GM23338 (cell line): Measurements from ENCODE around the gene ME3. TPM values are rescaled to one million over a fixed set of nuclear protein-coding genes. Genes with fewer than 3 reads are reported as not detected.

ENCODE experiments used
- ATAC-seq: fragments of 200-7000 bp; cut with Tn5 transposase; 3 replicates; pipeline ENCODE4 v1.9.1; 2020
- DNase-seq: peaks from one replicate; pipeline ENCODE4 v3.0.0-alpha.2; 2015; ENCODE audit warnings: low spot score
- H2AFZ ChIP-seq: fragments of 200-600 bp; sonication (generic); 2 replicates; pipeline ENCODE4 v1.8.0; 2016; ENCODE audit warnings: antibody characterized with exemption, mild to moderate bottlenecking, moderate library complexity
- H3F3A ChIP-seq: fragments of 200-600 bp; sonication (generic); replicated peaks from 2 replicates; pipeline ENCODE4 v1.8.0; 2017; ENCODE audit warnings: antibody characterized with exemption, mixed run types, low read depth
- H3K27ac ChIP-seq: fragments of 200-600 bp; sonication (generic); 2 replicates; pipeline ENCODE4 v1.6.1; 2016; ENCODE audit warnings: low read depth
- H3K27me3 ChIP-seq: fragments of 200-600 bp; sonication (generic); 2 replicates; pipeline ENCODE4 v1.8.0; 2016; ENCODE audit warnings: mild to moderate bottlenecking, mixed run types, moderate library complexity; ENCODE audit not compliant: insufficient read depth
- H3K36me3 ChIP-seq: fragments of 200-600 bp; sonication (generic); 2 replicates; pipeline ENCODE4 v1.8.0; 2016; ENCODE audit warnings: mild to moderate bottlenecking; ENCODE audit not compliant: insufficient read depth
- H3K4me1 ChIP-seq: fragments of 200-600 bp; sonication (generic); 2 replicates; pipeline ENCODE4 v1.8.0; 2016; ENCODE audit warnings: mild to moderate bottlenecking, moderate library complexity; ENCODE audit not compliant: insufficient read depth
- H3K4me2 ChIP-seq: fragments of 200-600 bp; sonication (generic); 2 replicates; pipeline ENCODE4 v1.7.1; 2017; ENCODE audit warnings: mixed run types
- H3K4me3 ChIP-seq: fragments of 200-600 bp; sonication (generic); 2 replicates; pipeline ENCODE4 v1.6.1; 2016; ENCODE audit warnings: mixed run types
- H3K79me2 ChIP-seq: fragments of 200-600 bp; sonication (generic); replicated peaks from 2 replicates; pipeline ENCODE4 v1.8.0; 2017; ENCODE audit warnings: mild to moderate bottlenecking; ENCODE audit not compliant: insufficient read depth
- H3K9me2 ChIP-seq: fragments of 200-600 bp; sonication (generic); 2 replicates; pipeline ENCODE4 v1.8.0; 2017; ENCODE audit not compliant: insufficient read depth
- H4K20me1 ChIP-seq: fragments of 200-600 bp; sonication (generic); replicated peaks from 2 replicates; pipeline ENCODE4 v1.8.0; 2017; ENCODE audit warnings: mild to moderate bottlenecking; ENCODE audit not compliant: insufficient read depth
- H3K27ac Mint-ChIP-seq: 2 replicates; pipeline ENCODE4 v1.8.0; 2020; ENCODE audit warnings: inconsistent platforms, mild to moderate bottlenecking, moderate library complexity, mixed read lengths
- H3K27me3 Mint-ChIP-seq: 3 replicates; pipeline ENCODE4 v1.8.0; 2022; ENCODE audit warnings: low read depth, mild to moderate bottlenecking, moderate library complexity, mixed read lengths, inconsistent platforms; ENCODE audit not compliant: insufficient read depth, poor library complexity
- H3K36me3 Mint-ChIP-seq: 3 replicates; pipeline ENCODE4 v1.8.0; 2021; ENCODE audit warnings: low read depth, mild to moderate bottlenecking, inconsistent platforms, moderate library complexity, mixed read lengths
- H3K4me1 Mint-ChIP-seq: 3 replicates; pipeline ENCODE4 v1.8.0; 2020; ENCODE audit warnings: mild to moderate bottlenecking, inconsistent platforms, mixed read lengths
- H3K4me3 Mint-ChIP-seq: 3 replicates; pipeline ENCODE4 v1.8.0; 2021; ENCODE audit warnings: moderate library complexity, mild to moderate bottlenecking, inconsistent platforms, mixed read lengths
- H3K9me3 Mint-ChIP-seq: 3 replicates; pipeline ENCODE4 v1.8.0; 2020; ENCODE audit warnings: moderate library complexity, mild to moderate bottlenecking, inconsistent platforms, mixed read lengths
- EZH2 ChIP-seq: fragments of 200-600 bp; sonication (generic); IDR thresholded peaks from one replicate; pipeline ENCODE4 v1.8.0; 2017; ENCODE audit warnings: antibody characterized with exemption, mild to moderate bottlenecking, low read depth; ENCODE audit not compliant: unreplicated experiment
- EZH2phosphoT487 ChIP-seq: fragments of 200-600 bp; sonication (generic); IDR thresholded peaks from one replicate; pipeline ENCODE4 v1.8.1; 2018; ENCODE audit warnings: antibody characterized with exemption; ENCODE audit not compliant: unreplicated experiment
- STAT1 ChIP-seq: IDR thresholded peaks from one replicate; pipeline ENCODE4 v1.6.1; 2016; ENCODE audit warnings: antibody characterized with exemption; ENCODE audit not compliant: unreplicated experiment
- polyA plus RNA-seq: library from polyadenylated mRNA; unstranded; fragments of >200 nt; fragmentation: Nextera tagmentation; extraction: Ambion mirVana; gene quantifications from 2 replicates; pipeline ENCODE4 v1.2.1, GENCODE V29; 2016
- total RNA-seq: library from RNA; depleted of rRNA; stranded (reverse); fragments of >200 nt; shearing (Covaris generic); gene quantifications from 2 replicates; pipeline ENCODE4 v1.2.3, GENCODE V29; 2014
- TF ChIP-seq, protein P1 (sequence below), 2 experiments: fragments of 200-600 bp in 1 of 2; sonication (generic) in 1 of 2; conservative IDR thresholded peaks; 2 replicates each; pipeline versions ENCODE4 v1.5.1 to v1.6.1; 2016 to 2017; ENCODE audit warnings: antibody characterized with exemption in 2 of 2, low read depth in 2 of 2, mild to moderate bottlenecking in 2 of 2, moderate library complexity in 1 of 2
- TF ChIP-seq, protein P2 (sequence below): IDR thresholded peaks from one replicate; pipeline ENCODE4 v1.6.1; 2018; ENCODE audit warnings: antibody characterized with exemption; ENCODE audit not compliant: unreplicated experiment
- TF ChIP-seq, protein P3 (sequence below): fragments of 250-450 bp; sonication (Bioruptor Pico); IDR thresholded peaks from 2 replicates; pipeline ENCODE4 v1.5.0; 2020; ENCODE audit warnings: mild to moderate bottlenecking, moderate library complexity
- TF ChIP-seq, protein P4 (sequence below): IDR thresholded peaks from 2 replicates; pipeline ENCODE4 v1.6.1; 2016; ENCODE audit warnings: antibody characterized with exemption

ME3 gene
- total and polyA plus RNA-seq, 2 experiments from 2014 or later: 1.3 to 4.0 TPM

DNA sequence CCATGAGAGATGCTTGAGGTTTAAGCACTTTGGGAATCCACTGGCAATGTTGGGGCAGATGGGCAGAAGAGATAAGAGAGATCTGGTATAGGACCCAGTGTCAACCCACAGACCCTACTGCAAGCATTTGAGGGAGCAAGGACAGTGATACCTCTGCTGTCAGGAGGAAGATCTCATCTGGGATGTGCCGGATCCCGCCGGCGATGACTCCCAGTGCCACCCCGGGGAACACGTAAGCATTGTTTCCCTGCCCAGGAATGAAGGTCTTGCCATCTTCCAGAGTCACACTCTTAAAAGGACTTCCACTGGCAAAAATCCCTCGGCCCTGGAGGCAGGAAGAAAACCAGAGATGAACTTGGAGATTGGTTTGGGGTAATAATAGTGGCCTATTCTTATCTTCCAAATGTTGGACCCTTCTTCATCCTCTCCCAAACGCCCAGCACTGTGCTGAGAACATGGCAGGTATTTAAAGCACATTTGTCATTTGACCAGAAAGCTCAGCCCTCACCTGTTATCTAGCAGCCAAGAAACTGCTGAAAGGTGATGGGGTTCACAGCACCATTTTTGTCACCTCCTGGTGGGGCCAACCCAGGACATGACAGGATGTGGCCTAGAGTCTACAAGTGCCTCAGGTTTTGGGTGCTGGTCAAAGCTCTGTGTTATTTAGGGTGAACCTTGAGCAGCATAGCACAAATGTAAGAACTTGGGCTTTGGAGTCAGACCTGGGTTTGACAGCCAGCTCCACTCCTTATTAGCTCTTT lies 226.1 kb downstream of the ME3 start:
- no peaks in the 10 kb centered on the region for H3K79me2 ChIP-seq
- no peaks in the 10 kb centered on the region for H3K4me1 Mint-ChIP-seq
- H3F3A ChIP-seq: no peaks in the 10 kb centered on the region
- H3K36me3 Mint-ChIP-seq: no peaks in the 10 kb centered on the region
- no peaks in the 10 kb centered on the region for H3K4me1 ChIP-seq
- no peak overlapping the region for H3K27ac ChIP-seq
- no peak overlapping the region for H3K27ac Mint-ChIP-seq
- no peak overlapping the region for H2AFZ ChIP-seq
- H3K27me3 ChIP-seq: no peaks in the 10 kb centered on the region
- H3K27me3 Mint-ChIP-seq: peaks cover 2% of the 10 kb centered on the region
- no peak for ATAC-seq
- DNase-seq: no peak
- TF ChIP-seq STAT1 (no peak), EZH2phosphoT487 (no peak), EZH2 (no peak)
- TF ChIP-seq, protein P1, sequence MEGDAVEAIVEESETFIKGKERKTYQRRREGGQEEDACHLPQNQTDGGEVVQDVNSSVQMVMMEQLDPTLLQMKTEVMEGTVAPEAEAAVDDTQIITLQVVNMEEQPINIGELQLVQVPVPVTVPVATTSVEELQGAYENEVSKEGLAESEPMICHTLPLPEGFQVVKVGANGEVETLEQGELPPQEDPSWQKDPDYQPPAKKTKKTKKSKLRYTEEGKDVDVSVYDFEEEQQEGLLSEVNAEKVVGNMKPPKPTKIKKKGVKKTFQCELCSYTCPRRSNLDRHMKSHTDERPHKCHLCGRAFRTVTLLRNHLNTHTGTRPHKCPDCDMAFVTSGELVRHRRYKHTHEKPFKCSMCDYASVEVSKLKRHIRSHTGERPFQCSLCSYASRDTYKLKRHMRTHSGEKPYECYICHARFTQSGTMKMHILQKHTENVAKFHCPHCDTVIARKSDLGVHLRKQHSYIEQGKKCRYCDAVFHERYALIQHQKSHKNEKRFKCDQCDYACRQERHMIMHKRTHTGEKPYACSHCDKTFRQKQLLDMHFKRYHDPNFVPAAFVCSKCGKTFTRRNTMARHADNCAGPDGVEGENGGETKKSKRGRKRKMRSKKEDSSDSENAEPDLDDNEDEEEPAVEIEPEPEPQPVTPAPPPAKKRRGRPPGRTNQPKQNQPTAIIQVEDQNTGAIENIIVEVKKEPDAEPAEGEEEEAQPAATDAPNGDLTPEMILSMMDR (conservative IDR thresholded peaks at IDR 0.05; ENCODE audit: low read depth in 2 of 2): no peak
- TF ChIP-seq, protein P2, sequence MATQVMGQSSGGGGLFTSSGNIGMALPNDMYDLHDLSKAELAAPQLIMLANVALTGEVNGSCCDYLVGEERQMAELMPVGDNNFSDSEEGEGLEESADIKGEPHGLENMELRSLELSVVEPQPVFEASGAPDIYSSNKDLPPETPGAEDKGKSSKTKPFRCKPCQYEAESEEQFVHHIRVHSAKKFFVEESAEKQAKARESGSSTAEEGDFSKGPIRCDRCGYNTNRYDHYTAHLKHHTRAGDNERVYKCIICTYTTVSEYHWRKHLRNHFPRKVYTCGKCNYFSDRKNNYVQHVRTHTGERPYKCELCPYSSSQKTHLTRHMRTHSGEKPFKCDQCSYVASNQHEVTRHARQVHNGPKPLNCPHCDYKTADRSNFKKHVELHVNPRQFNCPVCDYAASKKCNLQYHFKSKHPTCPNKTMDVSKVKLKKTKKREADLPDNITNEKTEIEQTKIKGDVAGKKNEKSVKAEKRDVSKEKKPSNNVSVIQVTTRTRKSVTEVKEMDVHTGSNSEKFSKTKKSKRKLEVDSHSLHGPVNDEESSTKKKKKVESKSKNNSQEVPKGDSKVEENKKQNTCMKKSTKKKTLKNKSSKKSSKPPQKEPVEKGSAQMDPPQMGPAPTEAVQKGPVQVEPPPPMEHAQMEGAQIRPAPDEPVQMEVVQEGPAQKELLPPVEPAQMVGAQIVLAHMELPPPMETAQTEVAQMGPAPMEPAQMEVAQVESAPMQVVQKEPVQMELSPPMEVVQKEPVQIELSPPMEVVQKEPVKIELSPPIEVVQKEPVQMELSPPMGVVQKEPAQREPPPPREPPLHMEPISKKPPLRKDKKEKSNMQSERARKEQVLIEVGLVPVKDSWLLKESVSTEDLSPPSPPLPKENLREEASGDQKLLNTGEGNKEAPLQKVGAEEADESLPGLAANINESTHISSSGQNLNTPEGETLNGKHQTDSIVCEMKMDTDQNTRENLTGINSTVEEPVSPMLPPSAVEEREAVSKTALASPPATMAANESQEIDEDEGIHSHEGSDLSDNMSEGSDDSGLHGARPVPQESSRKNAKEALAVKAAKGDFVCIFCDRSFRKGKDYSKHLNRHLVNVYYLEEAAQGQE: no peak
- TF ChIP-seq, protein P3, sequence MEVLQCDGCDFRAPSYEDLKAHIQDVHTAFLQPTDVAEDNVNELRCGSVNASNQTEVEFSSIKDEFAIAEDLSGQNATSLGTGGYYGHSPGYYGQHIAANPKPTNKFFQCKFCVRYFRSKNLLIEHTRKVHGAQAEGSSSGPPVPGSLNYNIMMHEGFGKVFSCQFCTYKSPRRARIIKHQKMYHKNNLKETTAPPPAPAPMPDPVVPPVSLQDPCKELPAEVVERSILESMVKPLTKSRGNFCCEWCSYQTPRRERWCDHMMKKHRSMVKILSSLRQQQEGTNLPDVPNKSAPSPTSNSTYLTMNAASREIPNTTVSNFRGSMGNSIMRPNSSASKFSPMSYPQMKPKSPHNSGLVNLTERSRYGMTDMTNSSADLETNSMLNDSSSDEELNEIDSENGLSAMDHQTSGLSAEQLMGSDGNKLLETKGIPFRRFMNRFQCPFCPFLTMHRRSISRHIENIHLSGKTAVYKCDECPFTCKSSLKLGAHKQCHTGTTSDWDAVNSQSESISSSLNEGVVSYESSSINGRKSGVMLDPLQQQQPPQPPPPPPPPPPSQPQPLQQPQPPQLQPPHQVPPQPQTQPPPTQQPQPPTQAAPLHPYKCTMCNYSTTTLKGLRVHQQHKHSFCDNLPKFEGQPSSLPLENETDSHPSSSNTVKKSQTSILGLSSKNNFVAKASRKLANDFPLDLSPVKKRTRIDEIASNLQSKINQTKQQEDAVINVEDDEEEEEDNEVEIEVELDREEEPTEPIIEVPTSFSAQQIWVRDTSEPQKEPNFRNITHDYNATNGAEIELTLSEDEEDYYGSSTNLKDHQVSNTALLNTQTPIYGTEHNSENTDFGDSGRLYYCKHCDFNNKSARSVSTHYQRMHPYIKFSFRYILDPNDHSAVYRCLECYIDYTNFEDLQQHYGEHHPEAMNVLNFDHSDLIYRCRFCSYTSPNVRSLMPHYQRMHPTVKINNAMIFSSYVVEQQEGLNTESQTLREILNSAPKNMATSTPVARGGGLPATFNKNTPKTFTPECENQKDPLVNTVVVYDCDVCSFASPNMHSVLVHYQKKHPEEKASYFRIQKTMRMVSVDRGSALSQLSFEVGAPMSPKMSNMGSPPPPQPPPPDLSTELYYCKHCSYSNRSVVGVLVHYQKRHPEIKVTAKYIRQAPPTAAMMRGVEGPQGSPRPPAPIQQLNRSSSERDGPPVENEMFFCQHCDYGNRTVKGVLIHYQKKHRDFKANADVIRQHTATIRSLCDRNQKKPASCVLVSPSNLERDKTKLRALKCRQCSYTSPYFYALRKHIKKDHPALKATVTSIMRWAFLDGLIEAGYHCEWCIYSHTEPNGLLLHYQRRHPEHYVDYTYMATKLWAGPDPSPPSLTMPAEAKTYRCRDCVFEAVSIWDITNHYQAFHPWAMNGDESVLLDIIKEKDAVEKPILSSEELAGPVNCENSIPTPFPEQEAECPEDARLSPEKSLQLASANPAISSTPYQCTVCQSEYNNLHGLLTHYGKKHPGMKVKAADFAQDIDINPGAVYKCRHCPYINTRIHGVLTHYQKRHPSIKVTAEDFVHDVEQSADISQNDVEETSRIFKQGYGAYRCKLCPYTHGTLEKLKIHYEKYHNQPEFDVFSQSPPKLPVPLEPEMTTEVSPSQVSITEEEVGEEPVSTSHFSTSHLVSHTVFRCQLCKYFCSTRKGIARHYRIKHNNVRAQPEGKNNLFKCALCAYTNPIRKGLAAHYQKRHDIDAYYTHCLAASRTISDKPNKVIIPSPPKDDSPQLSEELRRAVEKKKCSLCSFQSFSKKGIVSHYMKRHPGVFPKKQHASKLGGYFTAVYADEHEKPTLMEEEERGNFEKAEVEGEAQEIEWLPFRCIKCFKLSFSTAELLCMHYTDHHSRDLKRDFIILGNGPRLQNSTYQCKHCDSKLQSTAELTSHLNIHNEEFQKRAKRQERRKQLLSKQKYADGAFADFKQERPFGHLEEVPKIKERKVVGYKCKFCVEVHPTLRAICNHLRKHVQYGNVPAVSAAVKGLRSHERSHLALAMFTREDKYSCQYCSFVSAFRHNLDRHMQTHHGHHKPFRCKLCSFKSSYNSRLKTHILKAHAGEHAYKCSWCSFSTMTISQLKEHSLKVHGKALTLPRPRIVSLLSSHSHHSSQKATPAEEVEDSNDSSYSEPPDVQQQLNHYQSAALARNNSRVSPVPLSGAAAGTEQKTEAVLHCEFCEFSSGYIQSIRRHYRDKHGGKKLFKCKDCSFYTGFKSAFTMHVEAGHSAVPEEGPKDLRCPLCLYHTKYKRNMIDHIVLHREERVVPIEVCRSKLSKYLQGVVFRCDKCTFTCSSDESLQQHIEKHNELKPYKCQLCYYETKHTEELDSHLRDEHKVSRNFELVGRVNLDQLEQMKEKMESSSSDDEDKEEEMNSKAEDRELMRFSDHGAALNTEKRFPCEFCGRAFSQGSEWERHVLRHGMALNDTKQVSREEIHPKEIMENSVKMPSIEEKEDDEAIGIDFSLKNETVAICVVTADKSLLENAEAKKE (CRISPR knock-in tag): no peak
- TF ChIP-seq, protein P4, sequence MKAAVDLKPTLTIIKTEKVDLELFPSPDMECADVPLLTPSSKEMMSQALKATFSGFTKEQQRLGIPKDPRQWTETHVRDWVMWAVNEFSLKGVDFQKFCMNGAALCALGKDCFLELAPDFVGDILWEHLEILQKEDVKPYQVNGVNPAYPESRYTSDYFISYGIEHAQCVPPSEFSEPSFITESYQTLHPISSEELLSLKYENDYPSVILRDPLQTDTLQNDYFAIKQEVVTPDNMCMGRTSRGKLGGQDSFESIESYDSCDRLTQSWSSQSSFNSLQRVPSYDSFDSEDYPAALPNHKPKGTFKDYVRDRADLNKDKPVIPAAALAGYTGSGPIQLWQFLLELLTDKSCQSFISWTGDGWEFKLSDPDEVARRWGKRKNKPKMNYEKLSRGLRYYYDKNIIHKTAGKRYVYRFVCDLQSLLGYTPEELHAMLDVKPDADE: no peak
- no peaks in the 10 kb centered on the region for H3K36me3 ChIP-seq
- no peaks in the 10 kb centered on the region for H3K9me3 Mint-ChIP-seq
- H3K4me3 Mint-ChIP-seq: no peak overlapping the region
- H3K4me3 ChIP-seq: no peak overlapping the region
- H3K4me2 ChIP-seq: no peak overlapping the region
- peaks cover 24% of the 10 kb centered on the region for H3K9me2 ChIP-seq
- H4K20me1 ChIP-seq: no peaks in the 10 kb centered on the region
